HCT116 (cell line): ENCODE measurements around the gene ATP12A. TPM values are rescaled to one million over a fixed set of nuclear protein-coding genes. Genes with fewer than 3 reads are reported as not detected.

ENCODE experiments used
- ATAC-seq: fragments of 200-7000 bp; cut with Tn5 transposase; 2 replicates; pipeline ENCODE4 v1.9.1; 2020; ENCODE audit warnings: mild to moderate bottlenecking, moderate library complexity
- BruUV-seq: library from RNA; stranded (reverse); fragments of 400-500 nt; replicated peaks from 2 replicates; lab custom pipeline; 2021; lab: Mats Ljungman, UMichigan
- CTCF ChIA-PET: fragments of 300-600 bp; sonication (Branson Sonifier 250); formaldehyde crosslinking; loops from one replicate; lab custom pipeline; 2021; ENCODE audit warnings: antibody characterized with exemption; lab: Charles Lee
- POLR2A ChIA-PET: fragments of 300-600, 350-600 bp; sonication (Branson Sonifier 250); formaldehyde crosslinking; loops from one replicate; lab custom pipeline; 2021; ENCODE audit warnings: antibody characterized with exemption; lab: Charles Lee
- RAD21 ChIA-PET, 2 experiments: fragments of 300-600 bp; sonication (Branson Sonifier 250); formaldehyde crosslinking; loops; one replicate each; lab custom pipeline; 2023; ENCODE audit warnings: low total read pairs in 2 of 2; ENCODE audit not compliant: uncharacterized antibody in 2 of 2, unreplicated experiment in 2 of 2, low non-redundant PET in 1 of 2; lab: Charles Lee
- DNase-seq: peaks from one replicate; pipeline ENCODE4 v3.0.0-alpha.2; 2010; ENCODE audit warnings: low read depth, low spot score
- H2AFZ ChIP-seq: fragments of 200-600 bp; shearing (Covaris generic), sonication (generic); 2 replicates; pipeline ENCODE4 v1.6.1; 2017; ENCODE audit warnings: low read depth, mixed run types, mixed read lengths, antibody characterized with exemption, low read length; ENCODE audit not compliant: poor library complexity, severe bottlenecking
- H3K27ac ChIP-seq: 2 replicates; pipeline ENCODE4 v1.5.1; 2012; ENCODE audit warnings: low read depth, low read length
- H3K27me3 ChIP-seq: fragments of 200-600 bp; sonication (generic); 2 replicates; pipeline ENCODE4 v1.6.1; 2016; ENCODE audit warnings: mixed run types, low read length, mixed read lengths; ENCODE audit not compliant: insufficient read depth
- H3K36me3 ChIP-seq, 2 experiments: fragments of 200-500 bp in 1 of 2; fragments of 200-600 bp in 1 of 2; sonication (Bioruptor generic) in 1 of 2; sonication (generic) in 1 of 2; 2 replicates each; pipeline versions ENCODE4 v1.5.1 to v1.6.1; 2014 to 2016; ENCODE audit warnings: low read length in 2 of 2, inconsistent platforms in 1 of 2, mixed read lengths in 1 of 2, mixed run types in 1 of 2; ENCODE audit not compliant: insufficient read depth in 2 of 2, control insufficient read depth in 1 of 2
- H3K4me1 ChIP-seq, 2 experiments: fragments of 200-600 bp in 1 of 2; sonication (generic) in 1 of 2; 2 replicates each; pipeline versions ENCODE4 v1.5.1 to v1.6.1; 2012 to 2017; ENCODE audit warnings: low read length in 2 of 2, inconsistent platforms in 1 of 2, mild to moderate bottlenecking in 1 of 2, mixed read lengths in 1 of 2, mixed run types in 1 of 2, moderate library complexity in 1 of 2; ENCODE audit not compliant: insufficient read depth in 2 of 2, control insufficient read depth in 1 of 2
- H3K4me2 ChIP-seq: fragments of 200-600 bp; sonication (generic); 2 replicates; pipeline ENCODE4 v1.6.1; 2017; ENCODE audit warnings: mixed run types, low read length, mixed read lengths
- H3K4me3 ChIP-seq, 2 experiments: fragments of 200-600 bp in 1 of 2; sonication (generic) in 1 of 2; replicated peaks in 1 of 2; 2 replicates each; pipeline ENCODE4 v1.5.1; 2011 to 2016; ENCODE audit warnings: low read length in 2 of 2, control low read depth in 1 of 2, low read depth in 1 of 2, mild to moderate bottlenecking in 1 of 2, mixed read lengths in 1 of 2, mixed run types in 1 of 2
- H3K79me2 ChIP-seq: fragments of 200-600 bp; sonication (generic); 2 replicates; pipeline ENCODE4 v1.6.1; 2017; ENCODE audit warnings: mild to moderate bottlenecking, mixed run types, low read length, moderate library complexity, mixed read lengths; ENCODE audit not compliant: insufficient read depth
- H3K9ac ChIP-seq: fragments of 200-600 bp; sonication (generic); 2 replicates; pipeline ENCODE4 v1.6.1; 2016; ENCODE audit warnings: low read length, mixed read lengths
- H3K9me2 ChIP-seq: fragments of 200-600 bp; sonication (generic), shearing (Covaris generic); 2 replicates; pipeline ENCODE4 v1.6.1; 2017; ENCODE audit warnings: mixed run types, mild to moderate bottlenecking, moderate library complexity; ENCODE audit not compliant: insufficient read depth
- H3K9me3 ChIP-seq, 2 experiments: fragments of 200-500 bp in 1 of 2; fragments of 200-600 bp in 1 of 2; sonication (Bioruptor generic) in 1 of 2; sonication (generic) in 1 of 2; 2 replicates each; pipeline ENCODE4 v1.6.1; 2014 to 2017; ENCODE audit warnings: low read length in 2 of 2, mixed read lengths in 2 of 2, inconsistent platforms in 1 of 2, low read depth in 1 of 2, mild to moderate bottlenecking in 1 of 2, mixed run types in 1 of 2, moderate library complexity in 1 of 2; ENCODE audit not compliant: control insufficient read depth in 1 of 2, insufficient read depth in 1 of 2
- H4K20me1 ChIP-seq: fragments of 200-600 bp; sonication (generic), shearing (Covaris generic); 2 replicates; pipeline ENCODE4 v1.6.1; 2017; ENCODE audit warnings: mixed run types, mild to moderate bottlenecking, moderate library complexity; ENCODE audit not compliant: insufficient read depth
- EGR1 ChIP-seq: IDR thresholded peaks from 2 replicates; pipeline ENCODE4 v1.6.1; 2012; ENCODE audit warnings: low read depth
- EZH2phosphoT487 ChIP-seq: fragments of 200-600 bp; IDR thresholded peaks from 2 replicates; pipeline ENCODE4 v1.6.1; 2018; ENCODE audit warnings: antibody characterized with exemption, borderline replicate concordance
- FOSL1 ChIP-seq: IDR thresholded peaks from 2 replicates; pipeline ENCODE4 v1.6.1; 2012; ENCODE audit warnings: low read depth
- POLR2A ChIP-seq: IDR thresholded peaks from 2 replicates; pipeline ENCODE4 v1.7.0; 2011; ENCODE audit warnings: borderline replicate concordance; ENCODE audit not compliant: insufficient read depth, insufficient read length; ENCODE audit errors: extremely low read depth
- ZFX ChIP-seq: fragments of 450-650 bp; IDR thresholded peaks from 2 replicates; pipeline ENCODE4 v1.6.1; 2017
- ZNF274 ChIP-seq: fragments of 200-500 bp; sonication (Bioruptor generic); IDR thresholded peaks from 2 replicates; pipeline ENCODE4 v1.6.1; 2014; ENCODE audit warnings: mild to moderate bottlenecking, low read depth, low read length, inconsistent platforms
- intact Hi-C: fragments of 100-400 bp; cut with micrococcal nuclease; formaldehyde crosslinking; loops from 2 replicates; pipeline ENCODE4 v1.10.0; 2022
- total RNA-seq: library from RNA; stranded (reverse); gene quantifications from one replicate; pipeline ENCODE4 v1.2.1, GENCODE V29; 2021; ENCODE audit not compliant: unreplicated experiment
- TF ChIP-seq, protein P1 (sequence below): IDR thresholded peaks from 2 replicates; pipeline ENCODE4 v1.6.1; 2012
- TF ChIP-seq, protein P2 (sequence below): IDR thresholded peaks from 2 replicates; pipeline ENCODE4 v1.6.1; 2011; ENCODE audit warnings: mild to moderate bottlenecking, low read length, moderate library complexity; ENCODE audit not compliant: insufficient replicate concordance; ENCODE audit errors: extremely low read depth

Gene ATP12A
- total RNA-seq, 1 experiment from 2014 or later = 0.30 TPM

DNA sequence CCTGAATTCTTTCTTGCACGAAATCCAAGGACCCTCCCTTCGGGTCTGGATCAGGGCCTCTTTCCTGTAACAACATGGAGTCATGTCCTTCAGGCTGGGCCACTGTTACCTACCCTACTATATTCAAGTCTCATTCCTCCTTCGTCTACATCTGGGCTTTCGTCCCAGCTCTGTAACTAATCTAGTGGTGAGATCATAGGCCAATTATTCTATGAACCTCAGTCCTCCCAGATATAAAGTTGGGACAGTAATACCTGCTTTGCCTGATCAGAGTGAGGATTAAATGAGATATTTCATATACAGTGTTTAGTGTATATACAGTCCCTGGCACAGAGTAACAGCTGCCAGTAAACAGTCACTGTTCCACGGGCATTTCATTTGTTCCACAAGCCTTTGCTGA is 48.3 kb upstream of the ATP12A start:
- CTCF ChIA-PET = no interaction called here
- DNase-seq (no peak), ATAC-seq (no peak)
- Histone ChIP-seq H4K20me1 (no peaks in the 10 kb centered on the region), H3K9me2 (no peaks in the 10 kb centered on the region), H2AFZ (no peak overlapping the region), H3K4me3 (no peak overlapping the region)
- TF ChIP-seq ZFX (no peak), POLR2A (no peak), EZH2phosphoT487 (no peak), FOSL1 (no peak), EGR1 (no peak), ZNF274 (no peak)
- TF ChIP-seq, protein P1, sequence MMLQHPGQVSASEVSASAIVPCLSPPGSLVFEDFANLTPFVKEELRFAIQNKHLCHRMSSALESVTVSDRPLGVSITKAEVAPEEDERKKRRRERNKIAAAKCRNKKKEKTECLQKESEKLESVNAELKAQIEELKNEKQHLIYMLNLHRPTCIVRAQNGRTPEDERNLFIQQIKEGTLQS = no peak
- TF ChIP-seq, protein P2, sequence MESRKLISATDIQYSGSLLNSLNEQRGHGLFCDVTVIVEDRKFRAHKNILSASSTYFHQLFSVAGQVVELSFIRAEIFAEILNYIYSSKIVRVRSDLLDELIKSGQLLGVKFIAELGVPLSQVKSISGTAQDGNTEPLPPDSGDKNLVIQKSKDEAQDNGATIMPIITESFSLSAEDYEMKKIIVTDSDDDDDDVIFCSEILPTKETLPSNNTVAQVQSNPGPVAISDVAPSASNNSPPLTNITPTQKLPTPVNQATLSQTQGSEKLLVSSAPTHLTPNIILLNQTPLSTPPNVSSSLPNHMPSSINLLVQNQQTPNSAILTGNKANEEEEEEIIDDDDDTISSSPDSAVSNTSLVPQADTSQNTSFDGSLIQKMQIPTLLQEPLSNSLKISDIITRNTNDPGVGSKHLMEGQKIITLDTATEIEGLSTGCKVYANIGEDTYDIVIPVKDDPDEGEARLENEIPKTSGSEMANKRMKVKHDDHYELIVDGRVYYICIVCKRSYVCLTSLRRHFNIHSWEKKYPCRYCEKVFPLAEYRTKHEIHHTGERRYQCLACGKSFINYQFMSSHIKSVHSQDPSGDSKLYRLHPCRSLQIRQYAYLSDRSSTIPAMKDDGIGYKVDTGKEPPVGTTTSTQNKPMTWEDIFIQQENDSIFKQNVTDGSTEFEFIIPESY = no peak
- TF ChIP-seq, all 23 proteins: peak for 0
- Histone ChIP-seq H3K36me3 (no peaks in the 10 kb centered on the region), H3K9ac (no peak overlapping the region), H3K79me2 (no peaks in the 10 kb centered on the region), H3K9me3 (no peaks in the 10 kb centered on the region), H3K27me3 (no peaks in the 10 kb centered on the region), H3K4me2 (no peak overlapping the region), H3K27ac (no peak overlapping the region), H3K4me1 (peaks cover 0 to 14% of the 10 kb centered on the region in 2 experiments; a peak in 2 of 4 replicates)
- intact Hi-C loops = no loop called here
- no TSS peak for BruUV-seq
- ChIA-PET POLR2A (no interaction called here), RAD21 (no interaction called here)
